NCI-H146 (cell line): Measurements from ENCODE around the gene DDA1.

Experiments
- DNase-seq: peaks from one replicate; lab custom pipeline; 2025; lab: John Stamatoyannopoulos, UW

DDA1 gene

DNA sequence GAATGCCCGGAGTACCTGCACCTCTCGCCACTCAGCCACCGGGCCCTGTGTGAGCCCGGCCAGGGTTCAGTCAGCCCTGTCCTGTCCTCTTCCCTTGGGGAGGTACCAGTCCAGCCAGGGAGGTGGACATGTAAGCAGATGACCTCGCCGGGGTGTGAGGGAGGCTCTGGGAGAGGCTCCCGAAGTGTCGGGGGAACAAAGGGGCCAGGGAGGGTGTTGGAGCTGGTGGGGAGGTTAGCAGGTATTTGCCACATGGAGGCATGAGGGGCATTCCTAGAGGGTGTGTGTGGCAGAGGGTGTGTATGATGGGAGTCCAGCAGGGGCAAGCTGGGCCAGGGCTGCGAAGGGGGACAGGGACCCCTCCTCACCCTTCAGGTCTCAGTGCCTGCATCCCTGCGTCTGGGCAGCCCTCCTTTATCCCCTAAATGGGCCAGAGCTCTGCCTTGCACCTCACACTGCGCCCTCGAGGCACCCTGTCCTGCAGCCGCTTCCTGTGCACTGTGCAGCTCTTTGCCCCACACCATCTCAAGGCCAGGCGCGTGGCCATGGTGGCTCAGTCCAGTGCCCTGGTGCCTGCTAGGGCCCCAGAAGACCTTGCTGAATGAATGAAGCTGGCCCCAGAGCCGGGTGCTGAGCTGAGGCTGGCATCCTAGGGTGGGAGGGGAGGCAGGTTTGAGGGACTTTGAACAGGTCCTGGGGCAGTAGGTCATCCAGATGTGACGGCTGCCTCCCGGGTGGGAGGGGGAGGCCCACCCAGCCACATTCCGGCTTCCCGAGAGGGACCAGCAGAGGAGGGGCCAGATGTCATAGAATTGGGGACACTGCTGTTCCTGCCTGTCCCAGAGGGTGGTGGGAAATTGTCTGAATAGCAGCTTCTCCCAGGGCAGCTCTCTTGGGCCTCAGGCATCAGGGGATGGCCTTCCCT is 3.1 kb downstream of the DDA1 start:
- no peak for DNase-seq

- DNase-seq = no peak
Measured at GRCh38 chr19:17314007-17314593, 4.7 kb downstream of the DDA1 start.

DNA sequence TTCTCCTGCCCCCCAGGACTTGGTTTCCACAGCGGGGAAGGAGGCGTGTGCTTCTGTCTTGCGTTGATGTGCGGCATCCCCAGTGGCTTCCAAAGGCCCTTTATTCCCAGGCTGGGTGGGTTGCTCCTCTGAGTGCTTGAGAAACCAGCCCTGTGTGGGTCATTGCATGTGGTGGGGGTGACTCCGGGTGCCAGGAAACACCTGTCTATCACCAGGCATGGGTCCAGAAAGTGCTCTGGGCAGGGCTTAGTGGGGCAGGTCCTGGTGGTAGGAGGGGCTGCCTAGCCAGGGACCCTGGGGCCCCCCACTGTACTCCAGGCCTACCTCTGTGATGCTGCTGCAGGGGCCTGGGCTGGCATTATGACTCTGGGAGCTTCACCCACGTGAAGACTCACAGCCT is 9.6 kb downstream of the DDA1 start:
- DNase-seq = no peak

DNA sequence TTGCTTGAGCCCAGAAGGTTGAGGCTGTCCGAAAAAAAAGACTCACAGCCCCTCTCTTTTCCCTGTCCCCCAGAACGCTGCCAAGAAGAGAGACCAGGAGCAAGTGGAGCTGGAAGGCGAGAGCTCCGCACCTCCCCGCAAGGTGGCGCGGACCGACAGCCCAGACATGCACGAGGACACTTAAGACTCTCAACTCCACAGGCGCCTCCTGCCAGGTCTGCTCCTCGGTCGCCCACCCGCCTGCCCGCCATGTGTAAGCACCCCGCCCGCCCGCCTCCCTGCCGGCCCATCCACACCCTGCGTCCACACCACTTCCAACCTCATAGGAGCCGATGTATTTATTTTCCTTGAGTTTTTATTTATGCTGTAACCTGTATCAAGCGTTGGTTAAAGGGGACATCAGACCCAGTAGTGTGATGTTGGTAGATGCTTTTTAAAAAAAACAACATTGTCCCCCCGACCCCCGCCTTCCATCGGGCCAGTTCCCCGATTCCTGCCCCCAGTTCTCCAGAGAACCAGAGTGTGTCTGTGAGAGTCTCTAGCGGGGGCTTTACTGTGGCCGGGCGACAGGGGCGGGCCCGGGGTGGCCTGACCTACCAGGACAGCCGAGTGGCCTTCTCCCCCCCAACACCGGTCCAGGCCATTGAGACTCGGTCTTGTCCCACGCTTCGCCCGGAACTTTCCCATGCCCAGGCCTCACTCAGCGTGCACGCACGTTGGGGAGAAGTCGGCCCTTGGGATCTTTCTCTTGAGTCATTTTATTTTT is 10.3 kb downstream of the DDA1 start:
- no peak for DNase-seq

DNA sequence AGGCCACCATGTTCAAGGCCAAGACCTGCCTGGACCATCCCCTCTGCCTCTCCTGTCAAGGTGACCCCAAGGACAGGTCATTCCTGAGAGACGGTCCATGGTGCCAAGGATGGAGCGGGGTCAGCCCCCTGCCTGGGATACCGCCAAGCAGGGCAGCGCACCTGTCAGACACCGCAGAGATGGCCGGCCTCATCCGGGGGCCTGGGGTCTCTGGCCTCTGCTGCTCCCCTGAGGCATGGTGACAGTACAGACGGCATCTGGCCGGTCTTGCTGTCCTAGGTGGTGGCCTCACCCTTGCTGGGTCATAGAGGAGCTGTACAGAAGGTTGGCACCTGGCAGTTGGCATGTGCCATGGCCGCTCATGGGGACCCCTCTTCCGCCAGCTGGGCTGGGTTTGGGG is 11.1 kb downstream of the DDA1 start:
- no peak for DNase-seq

- DNase-seq = no peak
Measured at GRCh38 chr19:17321655-17322489, 12.5 kb downstream of the DDA1 start.

GRCh38 chr19:17322854-17323253 is 13.5 kb downstream of the DDA1 start:
- DNase-seq = no peak

DNA sequence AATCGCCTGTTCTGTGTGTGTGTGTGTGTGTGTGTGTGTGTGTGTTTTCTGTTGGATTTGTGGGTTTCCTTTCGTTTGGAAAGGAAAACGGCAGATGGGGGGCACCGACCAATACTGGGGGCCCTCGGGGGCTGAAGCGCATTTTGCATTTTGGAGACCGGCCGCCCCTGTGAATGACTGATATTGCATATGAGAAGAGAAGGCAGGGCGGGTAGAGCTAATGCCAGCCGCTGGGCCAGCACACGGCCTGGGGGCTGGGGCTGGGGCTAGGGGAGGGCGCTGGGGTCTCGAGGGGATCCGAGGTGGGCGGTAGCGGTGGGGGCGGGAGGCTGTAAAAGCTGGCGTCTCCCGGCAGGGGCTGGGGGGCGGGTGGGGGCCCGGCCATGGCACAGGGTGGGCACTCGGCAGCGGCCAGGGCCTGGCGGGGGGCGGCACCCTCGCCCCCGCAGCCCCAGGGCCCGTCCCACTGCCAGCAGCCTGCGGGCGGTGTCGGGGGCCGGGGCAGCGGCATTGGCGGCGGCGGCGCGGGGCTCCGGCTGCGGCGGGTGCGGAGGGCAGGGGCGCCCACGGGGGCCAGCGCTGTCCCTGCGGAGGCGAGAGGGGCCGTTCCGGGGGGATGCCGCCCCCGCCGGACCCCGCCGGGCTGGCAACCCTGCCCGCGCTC is 14.1 kb downstream of the DDA1 start:
- DNase-seq = no peak

GRCh38 chr19:17323964-17324332 is 14.6 kb downstream of the DDA1 start:
- DNase-seq = no peak

- DNase-seq = no peak
Measured at GRCh38 chr19:17324357-17325114, 15.2 kb downstream of the DDA1 start.

DNA sequence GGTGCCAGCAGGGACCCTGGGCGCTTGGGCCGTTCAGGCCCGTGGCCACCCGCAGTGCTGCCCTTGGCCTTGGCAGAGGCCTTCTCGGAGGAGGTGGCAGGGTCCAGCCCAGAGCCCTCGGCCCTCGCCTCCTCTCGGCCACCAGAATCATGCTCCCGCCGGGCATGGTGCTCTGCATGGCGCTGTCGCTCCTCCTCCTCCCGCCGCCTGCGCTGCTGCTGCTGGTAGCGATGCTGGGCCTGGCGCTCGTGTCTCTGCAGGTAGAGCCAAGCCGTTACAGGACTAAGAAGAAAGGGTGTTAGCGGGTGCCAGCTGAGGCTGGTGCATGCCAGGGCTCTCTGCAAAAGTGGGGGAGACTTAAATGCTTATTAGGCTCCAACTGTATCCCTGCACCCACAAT is 15.8 kb downstream of the DDA1 start:
- no peak for DNase-seq

GRCh38 chr19:17325881-17326594 is 16.7 kb downstream of the DDA1 start:
- DNase-seq = no peak

DNA sequence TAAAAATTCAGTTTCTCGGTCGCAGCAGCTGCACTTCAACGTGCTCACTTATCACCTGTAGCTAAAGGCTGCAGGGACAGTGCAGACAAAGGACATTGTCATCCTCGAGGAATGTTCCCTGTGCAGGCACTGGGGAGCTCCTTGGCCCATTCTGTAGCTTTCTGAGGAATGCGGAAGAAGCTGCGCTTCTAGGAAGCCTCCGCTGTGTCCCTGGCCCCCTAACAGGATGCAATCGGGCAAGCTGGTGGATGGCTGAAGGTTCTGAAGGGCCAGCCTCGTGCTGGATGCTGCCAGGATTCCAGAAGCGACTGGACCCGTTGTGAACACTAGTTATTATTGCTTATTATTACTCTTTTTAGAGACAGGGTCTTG is 17.2 kb downstream of the DDA1 start:
- DNase-seq = no peak

DNA sequence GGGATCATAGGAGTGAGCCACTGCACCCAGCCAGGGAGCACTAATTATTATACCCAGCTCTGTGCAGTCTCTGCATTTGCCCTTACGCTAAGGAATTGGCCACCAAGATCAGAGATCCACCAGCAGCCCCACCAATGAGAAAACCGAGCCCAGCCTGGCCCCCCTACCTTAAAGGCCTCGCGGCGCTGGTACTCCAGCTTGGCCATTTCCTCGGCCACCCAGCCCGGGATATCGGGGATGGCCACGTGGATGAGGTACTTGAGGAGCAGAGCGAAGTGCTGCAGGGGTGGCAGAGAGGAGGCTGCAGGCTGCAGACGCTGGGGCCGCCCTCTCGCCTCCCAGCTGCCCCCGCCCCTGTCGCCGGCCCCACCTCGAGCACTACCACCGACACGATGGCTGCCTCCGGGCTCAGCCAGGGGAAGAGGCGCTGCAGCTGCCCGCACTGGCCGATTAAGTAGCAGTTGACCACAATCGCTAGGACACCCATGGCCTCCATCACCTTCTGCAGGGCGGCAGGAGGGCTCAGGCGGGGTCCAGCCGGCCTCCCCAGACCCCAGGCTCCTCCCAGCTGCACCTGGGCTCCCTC is 17.8 kb downstream of the DDA1 start:
- DNase-seq = peak; percentile 82

GRCh38 chr19:17327654-17328516 is 18.5 kb downstream of the DDA1 start:
- DNase-seq = peak; percentile 94

GRCh38 chr19:17328517-17329365 is 19.4 kb downstream of the DDA1 start:
- DNase-seq = peak; percentile 52

- no peak for DNase-seq
Measured at GRCh38 chr19:17329366-17330261, 20.3 kb downstream of the DDA1 start.
